Measurements from ENCODE around the gene SLC46A2.

SLC46A2 gene

DNA sequence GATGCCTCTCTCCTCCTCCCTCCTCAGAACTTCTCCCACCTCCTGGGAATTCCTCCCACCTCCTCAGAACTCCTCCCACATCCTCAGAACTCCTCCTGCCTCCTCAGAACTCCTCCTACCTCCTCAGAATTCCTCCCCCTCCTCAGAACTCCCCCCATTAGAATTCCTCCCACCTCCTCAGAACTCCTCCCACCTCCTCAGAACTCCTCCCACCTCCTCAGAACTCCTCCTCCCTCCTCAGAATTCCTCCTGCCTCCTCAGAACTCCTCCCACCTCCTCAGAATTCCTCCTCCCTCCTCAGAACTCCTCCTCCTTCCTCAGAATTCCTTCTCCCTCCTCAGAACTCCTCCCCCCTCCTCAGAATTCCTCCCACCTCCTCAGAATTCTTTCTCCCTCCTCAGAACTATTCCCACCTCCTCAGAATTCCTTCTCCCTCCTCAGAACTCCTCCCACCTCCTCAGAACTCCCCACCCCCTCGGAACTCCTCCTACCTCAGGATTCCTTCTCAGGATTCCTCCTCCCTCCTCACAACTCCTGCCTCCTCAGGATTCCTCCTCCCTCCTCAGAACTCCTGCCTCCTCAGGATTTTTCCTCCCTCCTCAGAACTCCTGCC, 23.9 kb downstream of the SLC46A2 start:
- no peaks in the 10 kb centered on the region for H3K4me1 ChIP-seq (ENCODE audit: low read depth, poor library complexity, severe bottlenecking)
- H3K9ac ChIP-seq: no peak overlapping the region
- no peaks in the 10 kb centered on the region for H3K79me2 ChIP-seq (ENCODE audit: insufficient read depth, low read depth)
- no peak overlapping the region for H3K27ac ChIP-seq
- H3K4me3 ChIP-seq (IDR thresholded peaks at IDR 0.05; ENCODE audit: insufficient read depth, low read depth, low read length): no peak overlapping the region
- no peaks in the 10 kb centered on the region for H3K27me3 ChIP-seq (ENCODE audit: insufficient read depth, low read depth)
- H3K4me2 ChIP-seq: no peak overlapping the region
- TF ChIP-seq, protein P1, sequence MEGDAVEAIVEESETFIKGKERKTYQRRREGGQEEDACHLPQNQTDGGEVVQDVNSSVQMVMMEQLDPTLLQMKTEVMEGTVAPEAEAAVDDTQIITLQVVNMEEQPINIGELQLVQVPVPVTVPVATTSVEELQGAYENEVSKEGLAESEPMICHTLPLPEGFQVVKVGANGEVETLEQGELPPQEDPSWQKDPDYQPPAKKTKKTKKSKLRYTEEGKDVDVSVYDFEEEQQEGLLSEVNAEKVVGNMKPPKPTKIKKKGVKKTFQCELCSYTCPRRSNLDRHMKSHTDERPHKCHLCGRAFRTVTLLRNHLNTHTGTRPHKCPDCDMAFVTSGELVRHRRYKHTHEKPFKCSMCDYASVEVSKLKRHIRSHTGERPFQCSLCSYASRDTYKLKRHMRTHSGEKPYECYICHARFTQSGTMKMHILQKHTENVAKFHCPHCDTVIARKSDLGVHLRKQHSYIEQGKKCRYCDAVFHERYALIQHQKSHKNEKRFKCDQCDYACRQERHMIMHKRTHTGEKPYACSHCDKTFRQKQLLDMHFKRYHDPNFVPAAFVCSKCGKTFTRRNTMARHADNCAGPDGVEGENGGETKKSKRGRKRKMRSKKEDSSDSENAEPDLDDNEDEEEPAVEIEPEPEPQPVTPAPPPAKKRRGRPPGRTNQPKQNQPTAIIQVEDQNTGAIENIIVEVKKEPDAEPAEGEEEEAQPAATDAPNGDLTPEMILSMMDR (conservative IDR thresholded peaks at IDR 0.05; ENCODE audit: low read depth, low read length): no peak
- no peaks in the 10 kb centered on the region for H3K36me3 ChIP-seq (ENCODE audit: insufficient read depth)
- H4K20me1 ChIP-seq (ENCODE audit: insufficient read depth): no peaks in the 10 kb centered on the region
- H2AFZ ChIP-seq (ENCODE audit: low read depth): no peak overlapping the region

GRCh38 chr9:112864982-112865381, 25.7 kb downstream of the SLC46A2 start:
- TF ChIP-seq, protein P1 (conservative IDR thresholded peaks at IDR 0.05; ENCODE audit: low read depth, low read length): no peak
- no peaks in the 10 kb centered on the region for H3K36me3 ChIP-seq (ENCODE audit: insufficient read depth)
- H3K4me3 ChIP-seq (IDR thresholded peaks at IDR 0.05; ENCODE audit: insufficient read depth, low read depth, low read length): no peak overlapping the region
- H4K20me1 ChIP-seq (ENCODE audit: insufficient read depth): no peaks in the 10 kb centered on the region
- H2AFZ ChIP-seq (ENCODE audit: low read depth): no peak overlapping the region
- H3K9ac ChIP-seq: no peak overlapping the region
- H3K79me2 ChIP-seq (ENCODE audit: insufficient read depth, low read depth): no peaks in the 10 kb centered on the region
- no peaks in the 10 kb centered on the region for H3K27me3 ChIP-seq (ENCODE audit: insufficient read depth, low read depth)
- no peaks in the 10 kb centered on the region for H3K4me1 ChIP-seq (ENCODE audit: low read depth, poor library complexity, severe bottlenecking)
- no peak overlapping the region for H3K27ac ChIP-seq
- no peak overlapping the region for H3K4me2 ChIP-seq

GRCh38 chr9:112864403-112864802, 26.3 kb downstream of the SLC46A2 start:
- H2AFZ ChIP-seq (ENCODE audit: low read depth): no peak overlapping the region
- H3K9ac ChIP-seq: no peak overlapping the region
- H3K4me1 ChIP-seq (ENCODE audit: low read depth, poor library complexity, severe bottlenecking): no peaks in the 10 kb centered on the region
- no peaks in the 10 kb centered on the region for H3K27me3 ChIP-seq (ENCODE audit: insufficient read depth, low read depth)
- H4K20me1 ChIP-seq (ENCODE audit: insufficient read depth): no peaks in the 10 kb centered on the region
- TF ChIP-seq, protein P1 (conservative IDR thresholded peaks at IDR 0.05; ENCODE audit: low read depth, low read length): no peak
- no peak overlapping the region for H3K4me2 ChIP-seq
- H3K4me3 ChIP-seq (IDR thresholded peaks at IDR 0.05; ENCODE audit: insufficient read depth, low read depth, low read length): no peak overlapping the region
- H3K27ac ChIP-seq: no peak overlapping the region
- no peaks in the 10 kb centered on the region for H3K79me2 ChIP-seq (ENCODE audit: insufficient read depth, low read depth)
- no peaks in the 10 kb centered on the region for H3K36me3 ChIP-seq (ENCODE audit: insufficient read depth)

- Histone ChIP-seq H4K20me1 (ENCODE audit: insufficient read depth) (no peaks in the 10 kb centered on the region), H3K36me3 (ENCODE audit: insufficient read depth) (no peaks in the 10 kb centered on the region), H3K79me2 (ENCODE audit: insufficient read depth, low read depth) (no peaks in the 10 kb centered on the region), H3K9ac (no peak overlapping the region), H3K4me3 (IDR thresholded peaks at IDR 0.05; ENCODE audit: insufficient read depth, low read depth, low read length) (no peak overlapping the region), H3K27me3 (ENCODE audit: insufficient read depth, low read depth) (no peaks in the 10 kb centered on the region), H3K4me1 (ENCODE audit: low read depth, poor library complexity, severe bottlenecking) (peaks cover 6% of the 10 kb centered on the region), H2AFZ (ENCODE audit: low read depth) (no peak overlapping the region), H3K4me2 (no peak overlapping the region), H3K27ac (no peak overlapping the region)
- TF ChIP-seq, protein P1 (conservative IDR thresholded peaks at IDR 0.05; ENCODE audit: low read depth, low read length): no peak
Observed at GRCh38 chr9:112863746-112864145, 26.9 kb downstream of the SLC46A2 start.
